Measurements from ENCODE around the gene UST.
"Not testable (repeated sequence)": the region's sequence is repeated elsewhere in the genome, so short reads cannot be mapped to it uniquely, and the experiment has no call there.

The UST gene

GRCh38 chr6:148736774-148737412, 9.9 kb upstream of the UST start:
- DNase-seq = no peak

DNA sequence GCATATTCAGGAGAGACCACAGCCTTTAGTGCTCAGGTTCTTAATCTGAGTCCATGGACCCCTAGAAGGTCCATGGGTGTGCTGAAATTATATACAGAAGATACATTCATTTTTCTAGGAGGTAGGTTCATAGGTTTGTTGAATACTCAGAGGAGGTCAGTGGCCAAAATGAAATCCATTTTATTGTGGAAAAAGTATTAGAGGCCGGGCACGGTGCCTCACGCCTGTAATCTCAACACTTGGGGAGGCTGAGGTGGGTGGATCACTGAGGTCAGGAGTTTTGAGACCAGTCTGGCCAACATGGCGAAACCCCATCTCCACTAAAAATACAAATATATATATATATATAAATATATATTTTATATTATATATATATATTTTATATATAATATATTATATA, 9.0 kb upstream of the UST start:
- DNase-seq = no peak

GRCh38 chr6:148738946-148739821, 7.6 kb upstream of the UST start:
- DNase-seq = no peak

GRCh38 chr6:148739822-148740128, 7.1 kb upstream of the UST start:
- no peak for DNase-seq

DNA sequence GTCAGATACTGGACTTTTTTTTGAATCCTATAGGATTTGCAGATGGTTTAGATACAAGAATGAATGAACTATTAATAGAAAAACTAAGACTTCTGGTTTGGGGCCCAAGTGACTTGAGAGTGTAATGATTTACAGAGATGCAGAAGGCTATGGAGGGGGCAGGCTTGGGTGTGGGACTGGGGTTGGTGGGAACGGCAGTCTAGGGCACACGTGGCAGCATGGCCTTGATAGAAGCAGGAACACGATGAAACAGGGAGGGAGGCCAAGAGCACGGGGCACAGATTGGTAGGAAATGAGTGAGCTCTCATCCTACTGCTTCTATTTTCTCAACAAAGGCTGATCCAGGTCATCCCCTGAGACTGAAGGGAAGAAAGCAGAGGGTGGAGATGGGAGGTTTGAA, 3.4 kb upstream of the UST start:
- DNase-seq = no peak

DNA sequence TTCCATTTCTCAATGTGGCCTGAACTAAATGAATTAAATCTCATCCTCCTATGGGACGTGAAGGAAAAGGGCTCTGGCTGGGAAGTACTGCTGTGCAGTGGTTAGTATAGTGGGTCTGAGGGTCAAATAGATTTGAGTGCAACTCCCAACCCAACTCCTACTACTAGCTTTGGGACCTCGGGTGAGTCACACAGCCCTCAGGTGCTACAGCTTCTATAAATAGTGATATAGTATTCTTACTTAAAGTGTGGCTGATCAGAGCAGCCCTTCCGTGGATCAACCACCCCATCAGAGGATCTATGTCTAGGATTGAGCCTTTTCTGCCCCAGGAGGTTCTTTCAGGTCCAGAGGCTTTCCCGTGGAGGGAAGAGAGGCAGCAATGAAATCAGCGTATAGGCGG, 904 bp upstream of the UST start:
- no peak for DNase-seq

- DNase-seq = no peak
These were observed 278 bp downstream of the UST start for GRCh38 chr6:148747145-148747470.

DNA sequence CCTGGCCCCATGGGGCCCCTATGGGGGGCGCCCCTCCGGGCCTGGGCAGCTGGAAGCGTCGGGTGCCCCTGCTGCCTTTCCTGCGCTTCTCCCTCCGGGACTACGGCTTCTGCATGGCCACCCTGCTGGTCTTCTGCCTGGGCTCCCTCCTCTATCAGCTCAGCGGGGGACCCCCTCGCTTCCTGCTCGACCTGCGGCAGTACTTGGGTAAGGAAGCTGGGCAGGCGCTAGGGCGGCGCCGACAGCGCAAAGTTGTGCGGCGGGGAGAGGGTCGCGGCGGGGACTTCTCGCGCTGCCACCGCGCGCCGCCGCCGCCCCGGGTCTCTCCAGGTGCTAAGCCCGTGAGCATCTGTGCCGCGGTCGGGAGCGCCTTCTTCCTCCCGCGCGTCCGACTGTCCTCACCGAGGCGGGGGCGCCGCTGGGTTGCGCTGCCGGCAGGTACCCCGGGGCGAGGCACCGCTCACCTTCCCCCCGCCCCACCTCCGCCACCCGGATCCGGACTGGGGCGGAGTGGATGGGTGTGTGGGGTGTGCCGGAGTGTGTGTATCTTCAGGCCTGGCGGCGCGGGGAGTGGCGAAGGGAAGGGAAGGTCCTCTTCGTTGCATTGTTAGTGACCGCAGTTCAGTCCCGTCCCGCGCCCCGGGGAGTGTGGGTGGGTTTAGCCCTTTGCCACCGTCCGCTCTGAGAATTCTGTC, 788 bp downstream of the UST start:
- peak; percentile 68 for DNase-seq

DNA sequence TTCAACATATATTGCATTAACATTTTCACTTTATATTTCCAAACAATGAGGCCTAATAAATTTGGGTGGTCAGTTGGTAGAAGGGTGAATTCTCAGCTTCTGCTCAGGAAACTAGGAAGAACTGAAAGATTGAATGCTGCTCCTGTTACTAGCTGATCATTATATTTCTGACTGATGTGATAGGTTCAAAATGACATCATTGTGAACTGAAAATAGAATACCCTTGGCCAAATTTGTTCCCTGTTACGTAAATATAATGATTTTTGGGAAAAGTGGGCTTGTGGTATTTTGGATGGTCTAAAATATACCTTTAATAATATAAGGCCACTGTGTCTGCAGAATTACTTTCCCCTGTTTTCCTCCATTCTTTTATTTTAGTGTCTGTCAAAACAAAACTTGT, 2.8 kb downstream of the UST start:
- DNase-seq = no peak

DNA sequence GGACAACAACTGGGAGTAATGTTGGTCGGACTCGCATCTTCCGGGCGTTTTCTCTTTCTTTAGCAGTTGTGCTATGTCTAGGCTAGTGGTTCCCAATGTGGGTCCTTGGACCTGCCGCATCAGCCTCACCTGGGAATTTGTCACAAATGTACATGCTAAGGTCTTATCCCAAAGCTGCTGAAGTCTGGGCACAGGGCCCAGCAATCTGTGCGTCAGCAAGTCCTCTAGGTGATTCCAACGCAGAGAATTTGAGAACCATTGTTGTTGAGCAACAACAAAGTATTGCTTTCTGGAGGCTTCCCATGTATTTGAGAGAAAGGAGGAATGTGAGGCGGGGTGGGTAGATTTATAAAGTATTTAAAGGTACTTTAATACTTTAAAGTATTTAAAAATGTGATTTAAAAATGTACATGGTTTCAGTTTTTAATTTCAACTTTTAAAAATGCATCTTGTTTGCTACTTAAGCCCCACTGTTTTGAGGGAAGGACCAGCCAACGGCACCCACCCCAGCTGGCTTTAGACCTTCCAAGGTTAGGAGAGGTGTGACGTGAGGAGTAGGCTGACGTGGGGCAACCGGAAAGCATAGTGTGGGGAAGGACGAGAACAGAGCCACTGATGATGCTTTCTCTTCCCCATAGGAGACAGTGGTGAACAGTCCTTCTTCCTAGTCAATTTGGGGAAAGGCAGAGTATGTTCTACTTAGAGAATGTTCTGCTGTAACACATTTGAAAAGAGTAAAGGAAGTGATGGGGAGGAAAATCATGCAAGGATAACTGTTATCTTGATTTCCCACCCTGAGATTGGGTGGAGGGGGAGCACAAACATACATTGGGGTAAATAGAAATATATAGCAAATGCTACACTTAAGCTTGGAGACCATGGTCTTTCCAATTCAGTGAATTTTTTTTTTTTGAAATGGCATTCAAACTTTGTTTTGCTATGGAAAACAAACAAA, 4.3 kb downstream of the UST start:
- no peak for DNase-seq

- no peak for DNase-seq
These were observed 5.0 kb downstream of the UST start for GRCh38 chr6:148751793-148752170.

GRCh38 chr6:148755379-148755778, 8.5 kb downstream of the UST start:
- not testable (repeated sequence) for DNase-seq

- DNase-seq = no peak
These were observed 11.2 kb downstream of the UST start for GRCh38 chr6:148757944-148758480.

DNA sequence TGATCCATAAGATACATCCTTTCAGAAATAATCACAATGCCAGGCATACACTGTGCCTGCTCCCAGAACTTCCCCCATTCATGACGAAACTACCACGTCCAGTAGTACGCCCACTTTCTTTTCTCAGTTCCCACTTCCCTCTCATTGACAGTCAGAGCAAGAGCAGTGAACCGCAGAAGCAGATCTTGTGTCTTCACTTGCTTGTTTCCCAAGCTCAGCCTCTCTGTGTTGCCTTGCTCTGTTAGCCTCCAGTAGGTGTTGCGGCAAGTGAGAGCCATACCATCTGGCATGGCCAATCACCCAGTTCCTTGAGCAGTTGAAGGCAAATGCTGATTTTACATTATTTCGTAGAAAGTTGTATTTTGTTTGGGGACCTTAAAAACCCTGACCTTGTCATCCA, 11.7 kb downstream of the UST start:
- peak; percentile 35 for DNase-seq

DNA sequence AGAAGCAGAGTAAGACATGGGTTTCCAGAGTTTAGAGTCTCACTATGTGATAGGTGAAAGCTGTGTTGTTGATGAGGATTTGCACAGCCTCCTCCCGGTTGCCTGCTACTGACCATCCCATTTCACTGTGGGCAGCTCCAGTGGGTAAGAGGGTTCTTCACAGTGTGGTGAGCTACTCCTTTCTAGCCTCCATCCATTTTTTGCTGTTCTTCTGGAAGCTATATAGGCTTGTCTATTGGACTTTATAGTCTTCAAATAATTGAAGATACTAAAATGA, 13.4 kb downstream of the UST start:
- no peak for DNase-seq

DNA sequence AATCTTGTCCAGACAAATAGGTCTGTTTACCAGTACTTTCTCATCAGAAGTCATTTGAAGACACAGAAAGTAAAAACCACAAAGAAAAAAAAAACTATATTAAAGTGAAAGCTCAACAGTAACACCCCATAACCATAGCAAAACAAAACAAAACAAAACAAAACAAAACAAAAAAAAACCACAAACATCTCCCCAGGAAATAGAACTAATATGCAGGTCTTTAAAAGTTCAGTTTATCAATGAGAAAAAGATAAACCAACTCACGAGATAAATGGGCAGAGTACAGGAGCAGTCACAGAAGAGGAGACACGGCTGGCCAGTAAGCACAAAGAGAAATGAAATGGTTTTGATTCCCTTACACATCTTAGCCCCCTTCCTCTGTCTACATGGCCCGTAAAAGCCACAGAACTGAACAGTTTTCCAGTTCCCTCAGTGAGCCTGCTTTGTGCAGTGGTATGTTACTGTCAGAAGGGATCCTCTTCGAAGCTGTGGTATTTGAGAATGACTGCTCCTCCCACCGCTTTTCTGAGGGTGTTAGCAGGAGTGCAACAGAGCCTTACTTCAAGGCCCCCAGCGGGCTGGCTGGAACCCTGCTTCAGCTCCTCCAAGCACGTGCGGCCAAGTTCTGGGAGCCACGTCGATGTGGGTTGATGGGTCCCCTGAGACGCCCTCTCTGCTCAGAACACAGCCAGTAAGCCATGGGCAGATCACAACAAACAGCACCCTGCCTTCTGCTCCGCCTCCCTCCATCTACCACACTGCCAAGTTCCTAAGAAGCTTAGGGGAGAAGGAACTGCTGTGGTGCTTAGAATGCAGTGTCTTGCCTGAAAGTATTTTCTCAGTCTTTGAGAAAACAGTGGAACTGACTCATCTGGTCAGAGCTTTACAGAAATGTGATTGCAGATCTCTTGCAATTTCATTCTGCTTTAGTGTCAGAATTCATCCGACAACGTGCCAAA, 14.0 kb downstream of the UST start:
- peak; percentile 79 for DNase-seq

GRCh38 chr6:148761527-148762011, 14.7 kb downstream of the UST start:
- DNase-seq = peak; percentile 64

GRCh38 chr6:148762231-148762630, 15.4 kb downstream of the UST start:
- no peak for DNase-seq

GRCh38 chr6:148764259-148765020, 17.6 kb downstream of the UST start:
- not testable (repeated sequence) for DNase-seq

DNA sequence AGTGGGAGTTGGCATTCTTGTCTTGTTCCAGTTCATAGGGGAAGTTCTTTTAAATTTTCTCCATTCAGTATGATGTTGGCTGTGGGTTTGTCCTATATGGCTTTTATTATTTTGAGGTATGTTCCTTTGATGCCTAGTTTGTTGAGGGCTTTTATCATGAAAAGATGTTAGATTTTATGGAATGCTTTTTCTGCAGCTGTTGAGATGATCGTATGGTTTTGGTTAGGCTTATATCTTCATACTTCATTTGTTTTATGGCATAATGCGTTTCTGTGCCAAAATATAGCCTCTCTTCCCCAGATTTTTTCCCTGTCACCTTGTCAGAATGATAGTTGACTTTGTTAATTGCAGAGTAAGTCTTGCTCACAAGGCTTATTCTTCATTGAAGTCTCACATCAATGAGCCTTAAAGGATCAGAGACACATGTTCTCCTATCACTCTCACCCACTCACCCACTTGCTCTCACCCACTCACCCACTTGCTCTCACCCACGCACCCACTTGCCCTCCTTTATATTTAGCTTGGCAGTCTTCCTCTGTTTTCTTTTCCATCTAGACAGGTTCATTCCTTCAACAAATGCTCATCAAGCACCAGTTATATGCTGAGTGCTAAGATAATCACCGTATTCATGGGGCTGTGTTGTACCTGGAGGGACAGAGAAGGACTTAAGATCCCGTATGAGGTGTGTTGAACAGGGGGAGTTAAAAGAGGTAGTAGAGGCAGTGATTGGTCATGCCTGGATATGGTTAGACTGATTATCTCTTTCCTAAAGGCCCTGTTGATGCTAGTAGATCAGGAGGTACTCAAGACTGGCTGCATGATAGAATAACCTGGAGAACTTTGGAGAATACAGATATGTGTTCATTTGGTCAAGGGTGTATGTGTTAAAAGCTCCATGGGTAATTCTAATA, 19.3 kb downstream of the UST start:
- no peak for DNase-seq
